HEK293 (cell line): Measurements from ENCODE around the gene MELK.
A peak's percentile ranks its signal among the peaks of the same experiment; 100 is the strongest.

Source experiments
- CTCF ChIA-PET: fragments of 350-600 bp; formaldehyde crosslinking; extraction: SDS; loops from one replicate; lab custom pipeline; 2021; ENCODE audit warnings: antibody characterized with exemption; lab: Yijun Ruan, JAX
- POLR2A ChIA-PET: fragments of 300-600 bp; formaldehyde crosslinking; extraction: SDS; loops from one replicate; lab custom pipeline; 2020; ENCODE audit warnings: antibody characterized with exemption, inconsistent platforms; lab: Yijun Ruan, JAX
- H3K27ac ChIP-seq: fragments of 200-500 bp; sonication (Bioruptor generic); 2 replicates; pipeline ENCODE4 v1.5.1; 2014; ENCODE audit warnings: low read depth, low read length, control low read depth, inconsistent platforms; ENCODE audit errors: extremely low read depth
- H3K36me3 ChIP-seq, 2 experiments: fragments of 200-500 bp in 1 of 2; sonication (Bioruptor generic) in 1 of 2; 1 replicate in 1 of 2; 2 replicates in 1 of 2; pipeline ENCODE4 v1.5.1; 2014 to 2017; ENCODE audit warnings: inconsistent platforms in 2 of 2, low read length in 2 of 2; ENCODE audit not compliant: control insufficient read depth in 2 of 2, insufficient read depth in 1 of 2
- H3K4me1 ChIP-seq: fragments of 200-500 bp; sonication (Bioruptor generic); 2 replicates; pipeline ENCODE4 v1.5.1; 2014; ENCODE audit warnings: mild to moderate bottlenecking, low read length, inconsistent platforms; ENCODE audit not compliant: control insufficient read depth, insufficient read depth
- H3K4me3 ChIP-seq: 2 replicates; pipeline ENCODE4 v1.5.1; 2011; ENCODE audit warnings: low read depth, mild to moderate bottlenecking, control low read depth, low read length, moderate library complexity
- H3K9me3 ChIP-seq: fragments of 200-500 bp; sonication (Bioruptor generic); 2 replicates; pipeline ENCODE4 v1.5.1; 2014; ENCODE audit warnings: low read depth, low read length, inconsistent platforms; ENCODE audit not compliant: control insufficient read depth, insufficient read depth
- BCL11A ChIP-seq: fragments of 450-650 bp; formaldehyde crosslinking; IDR thresholded peaks from 2 replicates; pipeline ENCODE4 v1.5.1; 2016; ENCODE audit warnings: low read depth, missing biosample characterization, missing genetic modification characterization
- GFI1B ChIP-seq: fragments of 450-650 bp; formaldehyde crosslinking; IDR thresholded peaks from 2 replicates; pipeline ENCODE4 v1.5.1; 2016; ENCODE audit warnings: missing biosample characterization, missing genetic modification characterization
- YY1 ChIP-seq: fragments of 450-650 bp; formaldehyde crosslinking; IDR thresholded peaks from 2 replicates; pipeline ENCODE4 v1.5.1; 2018; ENCODE audit warnings: missing biosample characterization, missing genetic modification characterization
- ZFHX2 ChIP-seq: fragments of 450-650 bp; formaldehyde crosslinking; conservative IDR thresholded peaks from 2 replicates; pipeline ENCODE4 v1.5.1; 2016; ENCODE audit warnings: missing biosample characterization, missing genetic modification characterization
- ZNF132 ChIP-seq: fragments of 450-650 bp; formaldehyde crosslinking; IDR thresholded peaks from 2 replicates; pipeline ENCODE4 v1.5.1; 2017; ENCODE audit warnings: missing biosample characterization, missing genetic modification characterization, borderline replicate concordance
- ZNF2 ChIP-seq: fragments of 450-650 bp; formaldehyde crosslinking; IDR thresholded peaks from 2 replicates; pipeline ENCODE4 v1.5.1; 2016; ENCODE audit warnings: missing biosample characterization, missing genetic modification characterization
- ZNF23 ChIP-seq: fragments of 450-650 bp; formaldehyde crosslinking; IDR thresholded peaks from 2 replicates; pipeline ENCODE4 v1.5.1; 2016; ENCODE audit warnings: missing biosample characterization, missing genetic modification characterization, borderline replicate concordance
- ZNF302 ChIP-seq: fragments of 450-650 bp; formaldehyde crosslinking; IDR thresholded peaks from 2 replicates; pipeline ENCODE4 v1.5.1; 2016; ENCODE audit warnings: missing biosample characterization, missing genetic modification characterization, low read depth
- ZNF529 ChIP-seq: fragments of 450-650 bp; formaldehyde crosslinking; IDR thresholded peaks from 2 replicates; pipeline ENCODE4 v1.5.1; 2017; ENCODE audit warnings: missing genetic modification characterization, missing biosample characterization; ENCODE audit not compliant: insufficient replicate concordance
- ZNF544 ChIP-seq: fragments of 450-650 bp; formaldehyde crosslinking; IDR thresholded peaks from 2 replicates; pipeline ENCODE4 v1.5.0; 2017; ENCODE audit warnings: missing biosample characterization, missing genetic modification characterization
- ZNF791 ChIP-seq: fragments of 450-650 bp; formaldehyde crosslinking; IDR thresholded peaks from 2 replicates; pipeline ENCODE4 v1.5.1; 2016; ENCODE audit warnings: missing biosample characterization, missing genetic modification characterization
- TF ChIP-seq, protein P1 (sequence below): fragments of 450-650 bp; formaldehyde crosslinking; IDR thresholded peaks from 2 replicates; pipeline ENCODE4 v1.5.1; 2017; ENCODE audit warnings: missing biosample characterization, missing genetic modification characterization
- TF ChIP-seq, protein P2 (sequence below): fragments of 450-650 bp; formaldehyde crosslinking; IDR thresholded peaks from 2 replicates; pipeline ENCODE4 v1.5.1; 2016; ENCODE audit warnings: missing biosample characterization, missing genetic modification characterization
- TF ChIP-seq, protein P3 (sequence below): IDR thresholded peaks from 2 replicates; pipeline ENCODE4 v1.6.1; 2011; ENCODE audit warnings: mild to moderate bottlenecking, low read depth, low read length, borderline replicate concordance
- TF ChIP-seq, protein P4 (sequence below): fragments of 450-650 bp; formaldehyde crosslinking; IDR thresholded peaks from 2 replicates; pipeline ENCODE4 v1.5.1; 2017; ENCODE audit warnings: missing biosample characterization, missing genetic modification characterization
- TF ChIP-seq, protein P5 (sequence below): fragments of 450-650 bp; formaldehyde crosslinking; IDR thresholded peaks from 2 replicates; pipeline ENCODE4 v1.5.1; 2016; ENCODE audit warnings: missing biosample characterization, missing genetic modification characterization
- TF ChIP-seq, protein P6 (sequence below): fragments of 450-650 bp; formaldehyde crosslinking; IDR thresholded peaks from 2 replicates; pipeline ENCODE4 v1.5.1; 2016; ENCODE audit warnings: missing biosample characterization, missing genetic modification characterization

Gene MELK

DNA sequence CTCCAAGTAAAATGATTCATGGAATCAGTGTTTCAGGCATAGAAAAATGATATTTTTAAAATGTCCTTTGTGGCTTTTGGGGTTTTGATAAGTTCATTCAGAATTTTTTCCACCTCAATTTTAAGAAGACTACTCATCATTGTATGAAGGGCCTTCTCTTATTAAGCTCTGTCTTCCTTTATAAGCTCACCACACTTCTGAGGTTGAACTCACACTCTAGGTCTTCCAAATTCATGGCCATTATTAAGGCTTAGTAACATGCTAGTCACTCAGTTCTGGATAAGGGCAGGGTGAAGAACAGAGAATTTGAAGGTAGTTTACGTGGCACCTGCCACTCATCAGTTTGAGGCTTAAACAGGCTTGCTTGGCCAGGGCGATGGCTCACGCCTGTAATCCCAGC lies 4.2 kb downstream of the MELK start:
- Histone ChIP-seq H3K4me1 (peaks cover 6% of the 10 kb centered on the region; the same call in 1 of the 2 replicates), H3K4me3 (no peak overlapping the region), H3K36me3 (peaks cover 13 to 14% of the 10 kb centered on the region in 2 experiments; a peak in 2 of 3 replicates), H3K27ac (no peak overlapping the region), H3K9me3 (no peaks in the 10 kb centered on the region)
- TF ChIP-seq, protein P1, sequence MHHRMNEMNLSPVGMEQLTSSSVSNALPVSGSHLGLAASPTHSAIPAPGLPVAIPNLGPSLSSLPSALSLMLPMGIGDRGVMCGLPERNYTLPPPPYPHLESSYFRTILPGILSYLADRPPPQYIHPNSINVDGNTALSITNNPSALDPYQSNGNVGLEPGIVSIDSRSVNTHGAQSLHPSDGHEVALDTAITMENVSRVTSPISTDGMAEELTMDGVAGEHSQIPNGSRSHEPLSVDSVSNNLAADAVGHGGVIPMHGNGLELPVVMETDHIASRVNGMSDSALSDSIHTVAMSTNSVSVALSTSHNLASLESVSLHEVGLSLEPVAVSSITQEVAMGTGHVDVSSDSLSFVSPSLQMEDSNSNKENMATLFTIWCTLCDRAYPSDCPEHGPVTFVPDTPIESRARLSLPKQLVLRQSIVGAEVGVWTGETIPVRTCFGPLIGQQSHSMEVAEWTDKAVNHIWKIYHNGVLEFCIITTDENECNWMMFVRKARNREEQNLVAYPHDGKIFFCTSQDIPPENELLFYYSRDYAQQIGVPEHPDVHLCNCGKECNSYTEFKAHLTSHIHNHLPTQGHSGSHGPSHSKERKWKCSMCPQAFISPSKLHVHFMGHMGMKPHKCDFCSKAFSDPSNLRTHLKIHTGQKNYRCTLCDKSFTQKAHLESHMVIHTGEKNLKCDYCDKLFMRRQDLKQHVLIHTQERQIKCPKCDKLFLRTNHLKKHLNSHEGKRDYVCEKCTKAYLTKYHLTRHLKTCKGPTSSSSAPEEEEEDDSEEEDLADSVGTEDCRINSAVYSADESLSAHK (tag by site-specific recombination): no peak
- TF ChIP-seq, protein P2, sequence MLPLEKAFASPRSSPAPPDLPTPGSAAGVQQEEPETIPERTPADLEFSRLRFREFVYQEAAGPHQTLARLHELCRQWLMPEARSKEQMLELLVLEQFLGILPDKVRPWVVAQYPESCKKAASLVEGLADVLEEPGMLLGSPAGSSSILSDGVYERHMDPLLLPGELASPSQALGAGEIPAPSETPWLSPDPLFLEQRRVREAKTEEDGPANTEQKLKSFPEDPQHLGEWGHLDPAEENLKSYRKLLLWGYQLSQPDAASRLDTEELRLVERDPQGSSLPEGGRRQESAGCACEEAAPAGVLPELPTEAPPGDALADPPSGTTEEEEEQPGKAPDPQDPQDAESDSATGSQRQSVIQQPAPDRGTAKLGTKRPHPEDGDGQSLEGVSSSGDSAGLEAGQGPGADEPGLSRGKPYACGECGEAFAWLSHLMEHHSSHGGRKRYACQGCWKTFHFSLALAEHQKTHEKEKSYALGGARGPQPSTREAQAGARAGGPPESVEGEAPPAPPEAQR: no peak
- TF ChIP-seq ZNF791 (no peak), ZNF132 (tag by site-specific recombination) (no peak), ZNF302 (tag by site-specific recombination) (no peak), YY1 (tag by site-specific recombination) (no peak), BCL11A (tag by site-specific recombination) (no peak), ZNF2 (tag by site-specific recombination) (no peak), GFI1B (tag by site-specific recombination) (no peak), ZNF23 (tag by site-specific recombination) (no peak)
- TF ChIP-seq, protein P3, sequence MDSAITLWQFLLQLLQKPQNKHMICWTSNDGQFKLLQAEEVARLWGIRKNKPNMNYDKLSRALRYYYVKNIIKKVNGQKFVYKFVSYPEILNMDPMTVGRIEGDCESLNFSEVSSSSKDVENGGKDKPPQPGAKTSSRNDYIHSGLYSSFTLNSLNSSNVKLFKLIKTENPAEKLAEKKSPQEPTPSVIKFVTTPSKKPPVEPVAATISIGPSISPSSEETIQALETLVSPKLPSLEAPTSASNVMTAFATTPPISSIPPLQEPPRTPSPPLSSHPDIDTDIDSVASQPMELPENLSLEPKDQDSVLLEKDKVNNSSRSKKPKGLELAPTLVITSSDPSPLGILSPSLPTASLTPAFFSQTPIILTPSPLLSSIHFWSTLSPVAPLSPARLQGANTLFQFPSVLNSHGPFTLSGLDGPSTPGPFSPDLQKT: no peak
- TF ChIP-seq, protein P4, sequence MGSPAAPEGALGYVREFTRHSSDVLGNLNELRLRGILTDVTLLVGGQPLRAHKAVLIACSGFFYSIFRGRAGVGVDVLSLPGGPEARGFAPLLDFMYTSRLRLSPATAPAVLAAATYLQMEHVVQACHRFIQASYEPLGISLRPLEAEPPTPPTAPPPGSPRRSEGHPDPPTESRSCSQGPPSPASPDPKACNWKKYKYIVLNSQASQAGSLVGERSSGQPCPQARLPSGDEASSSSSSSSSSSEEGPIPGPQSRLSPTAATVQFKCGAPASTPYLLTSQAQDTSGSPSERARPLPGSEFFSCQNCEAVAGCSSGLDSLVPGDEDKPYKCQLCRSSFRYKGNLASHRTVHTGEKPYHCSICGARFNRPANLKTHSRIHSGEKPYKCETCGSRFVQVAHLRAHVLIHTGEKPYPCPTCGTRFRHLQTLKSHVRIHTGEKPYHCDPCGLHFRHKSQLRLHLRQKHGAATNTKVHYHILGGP (tag by site-specific recombination): no peak
- TF ChIP-seq, protein P5, sequence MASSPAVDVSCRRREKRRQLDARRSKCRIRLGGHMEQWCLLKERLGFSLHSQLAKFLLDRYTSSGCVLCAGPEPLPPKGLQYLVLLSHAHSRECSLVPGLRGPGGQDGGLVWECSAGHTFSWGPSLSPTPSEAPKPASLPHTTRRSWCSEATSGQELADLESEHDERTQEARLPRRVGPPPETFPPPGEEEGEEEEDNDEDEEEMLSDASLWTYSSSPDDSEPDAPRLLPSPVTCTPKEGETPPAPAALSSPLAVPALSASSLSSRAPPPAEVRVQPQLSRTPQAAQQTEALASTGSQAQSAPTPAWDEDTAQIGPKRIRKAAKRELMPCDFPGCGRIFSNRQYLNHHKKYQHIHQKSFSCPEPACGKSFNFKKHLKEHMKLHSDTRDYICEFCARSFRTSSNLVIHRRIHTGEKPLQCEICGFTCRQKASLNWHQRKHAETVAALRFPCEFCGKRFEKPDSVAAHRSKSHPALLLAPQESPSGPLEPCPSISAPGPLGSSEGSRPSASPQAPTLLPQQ (tag by site-specific recombination): no peak
- ChIA-PET CTCF (interaction anchor here (1.0 to 1.1 kb wide), 2 partner anchors 21 to 152 kb away, joined by 3 read pairs; no protein-coding TSS in a partner anchor), POLR2A (no interaction called here)

DNA sequence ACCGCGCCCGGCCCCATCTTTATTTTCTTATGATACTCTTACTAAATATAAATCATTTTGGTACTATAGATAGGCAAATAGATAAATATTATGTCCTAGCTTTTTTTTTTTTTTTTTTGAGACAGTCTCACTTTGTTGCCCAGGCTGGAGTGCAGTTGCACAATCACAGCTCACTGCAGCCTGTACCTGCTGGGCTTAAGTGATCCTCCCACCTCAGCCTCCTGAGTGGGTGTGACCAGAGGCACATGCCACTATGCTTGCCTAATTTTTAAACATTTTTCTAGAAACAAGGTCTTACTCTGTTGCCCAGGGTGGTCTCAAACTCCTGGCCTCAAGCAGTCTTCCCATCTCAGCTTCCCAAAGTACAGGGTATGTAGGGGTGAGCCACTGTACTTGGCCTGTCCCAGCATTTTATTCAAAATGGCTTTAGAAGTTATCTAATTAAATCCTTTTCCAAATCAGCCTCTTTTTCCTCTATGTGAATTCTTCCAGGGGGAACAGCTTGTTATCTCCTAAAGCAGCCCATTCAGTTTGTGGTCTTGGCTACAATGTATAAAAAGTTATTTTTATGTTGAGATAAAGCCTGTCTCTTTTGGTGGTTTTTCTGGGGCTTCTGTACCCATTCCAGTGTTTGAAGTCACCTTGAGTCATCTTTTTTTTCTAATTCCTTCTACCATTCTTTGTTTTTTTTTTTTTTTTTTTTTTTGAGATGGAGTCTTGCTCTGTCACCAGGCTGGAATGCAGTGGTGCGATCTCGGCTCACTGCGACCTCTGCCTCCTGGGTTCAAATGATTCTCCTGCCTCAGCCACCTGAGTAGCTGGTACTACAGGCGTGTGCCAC lies 12.1 kb downstream of the MELK start:
- POLR2A ChIA-PET: interaction anchor here (0.7 kb wide), 2 partner anchors 11 to 22 kb away, joined by 6 to 8 read pairs; no protein-coding TSS in a partner anchor
- CTCF ChIA-PET: interaction anchor here (0.6 to 1.4 kb wide), 5 partner anchors 9 to 231 kb away, joined by 3 to 6 read pairs (median 4); no protein-coding TSS in a partner anchor
- no peak overlapping the region for H3K4me3 ChIP-seq

More for the DNA sequence above, 12.1 kb downstream of the MELK start:
- Histone ChIP-seq H3K27ac (no peak overlapping the region), H3K36me3 (peaks cover 25 to 48% of the 10 kb centered on the region in 2 experiments), H3K4me1 (no peaks in the 10 kb centered on the region), H3K9me3 (no peaks in the 10 kb centered on the region)
- no peak for TF ChIP-seq ZNF529 (tag by site-specific recombination)
- 0 out of 2 replicates have a peak, but pooled peaks have one; percentile 15 for TF ChIP-seq ZFHX2 (tag by site-specific recombination)
- TF ChIP-seq, protein P6, sequence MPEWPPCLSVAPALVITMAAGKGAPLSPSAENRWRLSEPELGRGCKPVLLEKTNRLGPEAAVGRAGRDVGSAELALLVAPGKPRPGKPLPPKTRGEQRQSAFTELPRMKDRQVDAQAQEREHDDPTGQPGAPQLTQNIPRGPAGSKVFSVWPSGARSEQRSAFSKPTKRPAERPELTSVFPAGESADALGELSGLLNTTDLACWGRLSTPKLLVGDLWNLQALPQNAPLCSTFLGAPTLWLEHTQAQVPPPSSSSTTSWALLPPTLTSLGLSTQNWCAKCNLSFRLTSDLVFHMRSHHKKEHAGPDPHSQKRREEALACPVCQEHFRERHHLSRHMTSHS (tag by site-specific recombination): no peak
- no peak for TF ChIP-seq ZNF544 (tag by site-specific recombination)
- TF ChIP-seq ZNF302 (tag by site-specific recombination): no peak
